ENCODE measurements around the gene NODAL.

The NODAL gene

DNA sequence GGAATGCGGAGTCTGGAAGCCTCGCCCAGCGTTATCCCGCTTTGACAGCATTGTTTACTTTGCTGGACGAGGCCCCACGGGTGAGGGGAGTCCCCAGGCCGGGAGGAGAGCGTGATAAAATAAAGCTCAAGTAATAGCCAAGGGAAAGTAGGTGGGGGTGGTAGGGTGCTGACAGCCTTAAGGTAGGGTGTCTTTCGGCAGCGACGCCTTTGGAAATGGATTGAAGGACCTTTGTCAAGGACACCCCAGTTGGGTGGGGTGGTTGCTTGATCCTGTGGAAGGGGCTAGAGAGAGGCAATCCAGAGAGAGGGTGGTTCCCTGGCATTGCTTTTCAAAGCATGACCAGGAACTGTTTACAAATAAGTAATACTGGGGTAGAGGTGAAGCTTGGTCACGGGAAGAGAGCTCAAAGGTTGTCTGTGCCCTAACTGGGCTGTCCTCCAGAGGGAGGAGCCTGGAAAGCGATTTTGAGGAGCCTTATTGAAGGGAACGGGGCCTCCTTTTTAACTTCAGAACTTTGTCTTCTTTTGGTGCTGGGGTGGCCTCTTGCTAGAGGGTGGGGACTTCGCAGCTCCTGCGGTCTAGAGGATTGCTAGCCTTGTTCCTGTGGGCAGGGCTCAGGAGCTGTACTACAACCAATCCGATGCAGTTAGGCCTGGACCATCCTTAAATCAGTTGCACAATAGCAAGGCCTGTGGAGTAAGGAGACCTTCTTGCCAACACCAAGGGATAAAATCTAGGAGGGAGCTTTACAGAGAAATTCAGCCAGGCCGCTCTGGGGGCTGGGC is 36.2 kb downstream of the NODAL start:
- TF ChIP-seq CTCF (conservative IDR thresholded peaks at IDR 0.05; ENCODE audit: control insufficient read depth, insufficient read depth, low read depth, low read length): no peak
- peak overlapping the region; percentile 74 for H3K4me3 ChIP-seq (ENCODE audit: control insufficient read depth, low read depth, low read length)
- peak; percentile 98 for DNase-seq (ENCODE audit: low read depth)

DNA sequence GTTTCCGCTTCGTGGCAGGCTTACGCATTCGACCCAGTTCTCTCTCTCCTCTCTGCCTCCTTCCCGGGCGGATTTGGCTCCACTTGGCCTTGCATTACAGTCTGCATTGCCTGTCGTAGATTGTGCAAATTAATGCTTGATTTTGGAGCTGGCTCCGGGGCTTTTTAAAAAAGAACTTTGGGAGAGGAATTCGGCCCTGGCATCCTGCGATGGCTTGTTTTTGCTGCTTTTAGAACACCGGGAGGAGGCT is 36.8 kb downstream of the NODAL start:
- peak; percentile 15 for DNase-seq (ENCODE audit: low read depth)
- peak overlapping the region; percentile 74 for H3K4me3 ChIP-seq (ENCODE audit: control insufficient read depth, low read depth, low read length)
- TF ChIP-seq CTCF (conservative IDR thresholded peaks at IDR 0.05; ENCODE audit: control insufficient read depth, insufficient read depth, low read depth, low read length): no peak

DNA sequence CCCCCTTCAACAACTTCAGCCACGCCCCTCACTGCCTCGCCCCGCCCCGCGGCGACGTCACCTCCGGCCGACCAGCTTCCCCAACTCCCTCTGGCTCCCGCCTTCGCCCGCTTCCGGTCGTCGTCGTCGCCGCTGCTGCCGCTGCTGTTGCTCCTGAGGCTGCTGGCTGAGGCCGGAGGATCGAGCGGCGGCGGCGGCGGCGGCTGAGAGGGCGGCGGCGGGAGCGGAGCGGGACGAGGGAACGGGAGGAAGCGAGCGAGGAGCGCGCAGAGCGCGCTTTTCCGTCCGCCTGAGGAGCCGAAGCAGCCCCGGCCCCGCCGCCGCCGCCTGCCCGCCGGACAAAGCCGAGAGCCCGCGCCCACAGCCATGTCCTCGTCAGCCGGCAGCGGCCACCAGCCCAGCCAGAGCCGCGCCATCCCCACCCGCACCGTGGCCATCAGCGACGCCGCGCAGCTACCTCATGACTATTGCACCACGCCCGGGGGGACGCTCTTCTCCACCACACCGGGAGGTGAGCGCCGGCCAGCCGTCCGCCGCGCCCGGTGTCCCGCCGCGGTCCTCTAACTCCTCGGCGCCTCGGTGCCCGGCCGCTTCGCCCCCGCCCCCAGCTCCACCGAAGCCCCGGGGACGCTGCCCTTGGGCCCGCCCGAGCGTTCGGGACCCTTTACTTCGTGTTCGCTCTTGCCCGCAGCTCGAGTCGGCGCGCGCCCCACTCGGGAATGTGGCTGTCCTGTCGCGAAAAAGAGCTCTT is 37.3 kb downstream of the NODAL start, which contains the start of gene EIF4EBP2:
Gene EIF4EBP2, plus strand, starts transcription at position 110 of the 751 bp plus-strand sequence. Its CDS starts 257 bp downstream, at position 367.
- DNase-seq (ENCODE audit: low read depth): peak; percentile 93
- no peak for TF ChIP-seq CTCF (conservative IDR thresholded peaks at IDR 0.05; ENCODE audit: control insufficient read depth, insufficient read depth, low read depth, low read length)
- peak within 1 kb of the TSS; percentile 74 for H3K4me3 ChIP-seq (ENCODE audit: control insufficient read depth, low read depth, low read length)

- H3K4me3 ChIP-seq (ENCODE audit: control insufficient read depth, low read depth, low read length): peak overlapping the region; percentile 11
- DNase-seq (ENCODE audit: low read depth): no peak
- TF ChIP-seq CTCF (conservative IDR thresholded peaks at IDR 0.05; ENCODE audit: control insufficient read depth, insufficient read depth, low read depth, low read length): no peak
Observed at GRCh38 chr10:70403483-70404035, 37.9 kb downstream of the NODAL start.

GRCh38 chr10:70399177-70399576 is 42.3 kb downstream of the NODAL start:
- no peak for TF ChIP-seq CTCF (conservative IDR thresholded peaks at IDR 0.05; ENCODE audit: control insufficient read depth, insufficient read depth, low read depth, low read length)
- H3K4me3 ChIP-seq (ENCODE audit: control insufficient read depth, low read depth, low read length): no peak overlapping the region
- DNase-seq (ENCODE audit: low read depth): no peak

GRCh38 chr10:70396140-70396539 is 45.3 kb downstream of the NODAL start:
- H3K4me3 ChIP-seq (ENCODE audit: control insufficient read depth, low read depth, low read length): no peak overlapping the region
- no peak for DNase-seq (ENCODE audit: low read depth)
- TF ChIP-seq CTCF (conservative IDR thresholded peaks at IDR 0.05; ENCODE audit: control insufficient read depth, insufficient read depth, low read depth, low read length): no peak

Data from fibroblast of mammary gland (primary cell).